GM20431 (cell line): ENCODE measurements around the gene TSSC4.

Experiments
- in situ Hi-C: fragments of 300-500 bp; cut with MseI, MboI; formaldehyde crosslinking; loops from one replicate; pipeline ENCODE4 v1.15.0; 2020; ENCODE audit warnings: low sequenced_read_pairs; ENCODE audit not compliant: unreplicated experiment

TSSC4 gene

DNA sequence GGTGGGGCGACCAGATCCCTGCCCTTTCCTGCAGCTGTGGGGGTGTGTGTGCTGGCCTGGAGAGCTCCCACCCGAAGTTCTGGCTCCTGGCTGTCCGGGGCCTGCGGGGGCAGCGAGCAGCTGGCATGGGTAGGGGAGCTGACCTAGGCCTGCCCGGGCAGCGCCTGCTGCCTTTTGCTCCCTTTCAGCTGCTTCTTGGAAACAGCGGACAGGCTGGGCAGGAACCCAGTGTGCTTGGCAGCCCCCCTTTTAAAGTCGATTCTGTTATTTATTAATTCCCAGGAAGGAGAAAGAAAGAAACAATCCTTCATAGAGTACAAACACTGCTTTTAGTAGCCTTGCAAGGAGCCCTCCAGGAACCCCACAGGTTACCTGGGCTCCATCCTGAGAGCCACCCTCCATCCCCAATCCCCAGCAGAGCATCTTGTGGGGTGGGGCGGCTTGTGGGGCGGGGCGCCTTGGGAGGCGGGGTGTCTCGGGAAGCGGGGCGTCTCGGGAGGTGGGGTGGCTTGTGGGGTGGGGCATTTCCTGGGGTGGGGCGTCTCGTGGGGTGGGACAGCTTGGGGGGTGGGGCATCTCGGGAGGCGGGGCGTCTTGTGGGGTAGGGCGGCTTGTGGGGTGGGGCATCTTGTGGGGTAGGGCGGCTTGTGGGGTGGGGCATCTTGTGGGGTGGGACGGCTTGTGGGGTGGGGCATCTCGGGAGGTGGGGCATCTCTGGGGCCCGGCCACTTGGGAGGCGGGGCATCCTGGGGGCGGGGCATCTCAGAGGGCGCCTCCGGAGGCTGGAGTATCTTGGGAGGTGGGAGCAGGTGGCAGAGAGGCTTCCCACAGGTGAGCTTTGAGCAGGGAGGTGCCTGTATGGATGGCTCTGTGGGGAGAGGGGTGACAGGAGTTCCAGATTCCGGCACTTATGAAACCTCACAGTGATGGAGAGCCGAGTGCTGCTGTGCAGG, 16.4 kb upstream of the TSSC4 start:
- in situ Hi-C loops = no loop called here

DNA sequence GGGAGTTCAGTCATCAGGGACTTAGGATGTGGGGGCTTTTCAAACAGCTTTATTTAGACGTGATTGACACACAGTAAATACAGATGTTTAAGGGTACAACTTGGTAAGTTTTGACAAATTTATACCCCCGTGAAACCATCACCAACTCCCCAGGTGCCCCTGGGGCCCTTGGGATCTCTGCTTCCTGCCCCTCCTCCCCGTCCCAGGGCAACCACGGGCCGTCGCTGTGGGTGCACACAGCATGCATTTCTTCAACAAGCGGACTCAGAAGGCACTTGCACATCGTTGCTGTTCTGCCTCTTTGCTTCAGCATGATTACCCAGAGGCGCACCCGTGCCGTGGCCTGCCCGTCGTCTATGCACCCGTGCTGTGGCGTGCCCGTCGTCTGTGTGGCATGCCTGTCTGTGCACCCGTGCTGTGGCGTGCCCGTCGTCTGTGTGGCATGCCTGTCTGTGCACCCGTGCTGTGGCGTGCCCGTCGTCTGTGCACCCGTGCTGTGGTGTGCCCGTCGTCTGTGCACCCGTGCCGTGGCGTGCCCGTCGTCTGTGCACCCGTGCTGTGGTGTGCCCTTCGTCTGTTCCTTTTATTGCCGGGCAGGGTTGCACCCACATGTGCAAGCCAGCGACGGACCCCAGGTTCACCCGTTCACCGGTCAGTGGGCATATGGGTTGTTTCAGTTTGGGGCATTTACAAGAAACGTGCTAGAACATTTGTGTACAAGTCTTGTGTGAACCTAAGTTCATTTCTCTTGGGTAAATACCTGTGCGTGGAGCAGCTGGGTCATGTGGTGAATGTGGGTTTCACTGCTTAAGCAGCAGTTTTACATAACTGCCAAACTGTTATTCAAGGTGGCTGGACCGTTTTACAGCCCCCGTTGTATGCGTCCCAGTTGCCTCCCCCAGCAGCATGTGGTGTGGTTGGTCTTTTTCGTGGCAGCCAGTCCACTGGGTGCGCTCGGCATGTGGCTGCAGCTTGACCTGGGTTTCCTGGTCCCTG, 15.1 kb upstream of the TSSC4 start:
- in situ Hi-C loops = no loop called here

DNA sequence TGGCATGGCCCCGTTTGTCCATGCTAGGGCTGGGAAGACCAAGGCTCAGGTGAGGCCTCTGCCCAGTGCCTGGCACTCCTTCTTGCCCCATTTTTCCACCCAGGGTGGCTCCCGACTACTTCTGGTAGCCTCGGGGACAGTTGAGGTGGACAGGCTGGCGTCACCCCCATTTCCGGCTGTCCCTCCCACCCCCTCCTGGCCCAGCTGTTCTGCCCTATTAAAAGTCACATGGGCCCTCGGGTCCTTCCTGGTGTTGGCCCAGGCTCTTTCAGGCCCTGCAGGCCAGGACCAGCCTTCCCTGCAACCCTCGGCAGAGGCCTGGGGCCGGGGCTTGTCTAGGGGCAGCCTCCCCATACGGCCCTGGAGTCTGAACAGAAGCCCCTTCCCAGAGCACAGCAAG, 14.0 kb upstream of the TSSC4 start:
- in situ Hi-C loops = no loop called here

DNA sequence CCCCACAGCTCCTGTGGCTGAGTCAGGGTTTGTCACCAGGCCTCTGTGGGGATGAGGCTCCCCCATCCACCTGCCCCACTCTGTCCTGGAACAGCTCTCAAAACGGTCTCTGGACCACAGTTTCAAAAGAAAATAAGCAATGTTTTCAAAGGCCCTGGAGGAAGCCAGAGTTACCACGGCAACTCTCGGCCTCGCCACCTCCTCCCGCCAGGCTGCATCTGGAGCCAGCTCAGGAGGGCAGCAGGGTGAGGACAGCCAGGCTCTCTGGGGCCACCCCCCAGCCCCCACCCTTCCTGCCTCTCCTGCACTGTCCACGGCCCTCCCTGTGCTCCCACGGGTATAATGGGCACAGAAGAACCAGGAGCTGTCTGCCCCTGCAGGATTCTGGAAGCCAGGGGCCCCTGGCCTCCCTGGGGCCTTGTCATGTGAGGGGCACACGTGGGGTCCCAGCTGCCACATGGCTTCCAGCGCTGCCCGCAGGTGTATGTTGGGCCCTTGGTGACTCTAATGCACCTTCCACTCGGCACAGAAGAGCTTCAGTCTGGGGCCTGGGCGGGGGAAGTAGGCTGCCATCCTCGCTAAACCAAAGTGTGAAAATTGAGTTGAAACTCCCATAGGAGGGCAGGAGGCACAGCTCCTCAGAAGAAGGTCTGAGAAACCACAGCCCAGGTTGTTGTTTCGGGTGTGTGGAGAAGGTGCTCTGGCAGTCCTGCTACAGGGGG, 13.1 kb upstream of the TSSC4 start:
- in situ Hi-C loops = no loop called here

DNA sequence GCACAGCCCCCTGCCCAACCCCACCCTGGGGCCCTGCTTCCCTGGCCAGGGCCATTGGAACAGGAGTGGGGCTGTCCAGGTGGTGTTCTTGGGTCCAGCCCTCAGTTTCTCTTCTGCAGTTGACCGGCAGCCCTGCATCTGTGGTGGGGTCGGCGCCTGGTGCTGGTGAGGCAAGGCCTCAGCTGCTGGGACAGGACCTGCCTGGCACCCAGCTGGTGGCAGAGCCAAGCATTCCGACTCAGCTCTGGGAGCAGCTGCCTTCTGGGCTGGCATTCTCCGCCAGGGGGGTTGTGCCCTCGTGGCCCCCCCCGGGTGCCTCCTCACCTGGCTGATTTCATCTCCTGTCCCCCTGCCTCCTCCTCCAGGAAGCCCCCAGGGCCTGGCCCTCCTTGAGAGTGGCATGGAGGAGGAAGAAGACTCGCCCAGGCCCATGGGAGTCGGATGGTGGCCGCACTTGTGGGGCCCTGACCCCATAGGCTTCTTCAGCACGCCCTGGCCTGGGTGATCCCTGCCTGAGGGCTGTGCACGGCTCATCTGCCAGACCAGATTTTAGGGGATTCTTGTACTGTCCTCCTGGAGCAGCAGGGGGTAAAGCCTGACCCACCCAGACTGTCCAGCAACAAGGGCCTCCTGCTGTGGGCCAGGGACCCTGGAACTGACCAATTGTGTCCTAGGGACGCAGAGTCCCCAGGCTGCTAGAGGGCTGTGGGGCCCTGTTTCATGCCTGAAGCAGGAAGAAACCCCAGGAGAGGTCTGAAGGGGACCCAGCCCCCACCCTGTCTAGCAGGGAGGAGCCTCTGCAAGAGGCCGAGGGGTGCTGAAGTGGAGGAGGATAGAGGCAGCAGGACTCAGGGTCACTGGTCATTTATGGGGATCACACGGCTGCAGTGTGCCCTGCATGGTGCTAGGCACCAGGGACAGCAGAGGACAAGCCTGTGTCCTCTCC, 11.8 kb upstream of the TSSC4 start:
- in situ Hi-C loops = no loop called here

DNA sequence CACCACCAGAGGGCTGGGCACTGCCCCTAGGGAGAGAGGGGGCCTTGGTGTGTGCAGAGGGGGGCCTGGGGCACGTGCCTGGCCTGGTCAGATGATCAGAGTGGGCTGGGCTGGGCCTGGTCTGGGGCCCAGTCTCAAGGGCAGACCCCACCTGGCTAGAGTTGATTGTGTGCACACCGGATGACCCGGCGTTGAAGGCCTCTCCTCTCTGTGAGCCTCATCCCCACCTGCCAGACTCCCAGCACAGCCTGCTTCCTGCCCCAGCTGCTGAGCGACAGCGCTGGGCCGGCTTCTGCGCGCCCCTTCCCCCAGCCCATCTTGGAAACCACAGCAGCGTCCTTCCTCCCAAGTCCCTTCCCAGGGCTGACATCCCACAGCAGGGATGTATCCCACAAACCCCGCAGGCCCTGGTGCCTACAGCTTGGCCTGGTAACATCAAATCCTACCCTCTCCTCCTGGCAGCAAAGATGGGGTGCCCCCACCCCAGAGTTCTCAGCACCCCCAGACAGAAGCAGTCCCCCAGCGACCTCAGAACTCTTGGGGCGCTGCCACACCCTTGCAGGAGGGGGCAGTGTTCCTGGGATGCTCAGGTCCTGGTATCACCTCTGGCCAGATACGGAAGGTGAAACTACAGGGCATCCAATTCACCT, 11.0 kb upstream of the TSSC4 start:
- in situ Hi-C loops = no loop called here

DNA sequence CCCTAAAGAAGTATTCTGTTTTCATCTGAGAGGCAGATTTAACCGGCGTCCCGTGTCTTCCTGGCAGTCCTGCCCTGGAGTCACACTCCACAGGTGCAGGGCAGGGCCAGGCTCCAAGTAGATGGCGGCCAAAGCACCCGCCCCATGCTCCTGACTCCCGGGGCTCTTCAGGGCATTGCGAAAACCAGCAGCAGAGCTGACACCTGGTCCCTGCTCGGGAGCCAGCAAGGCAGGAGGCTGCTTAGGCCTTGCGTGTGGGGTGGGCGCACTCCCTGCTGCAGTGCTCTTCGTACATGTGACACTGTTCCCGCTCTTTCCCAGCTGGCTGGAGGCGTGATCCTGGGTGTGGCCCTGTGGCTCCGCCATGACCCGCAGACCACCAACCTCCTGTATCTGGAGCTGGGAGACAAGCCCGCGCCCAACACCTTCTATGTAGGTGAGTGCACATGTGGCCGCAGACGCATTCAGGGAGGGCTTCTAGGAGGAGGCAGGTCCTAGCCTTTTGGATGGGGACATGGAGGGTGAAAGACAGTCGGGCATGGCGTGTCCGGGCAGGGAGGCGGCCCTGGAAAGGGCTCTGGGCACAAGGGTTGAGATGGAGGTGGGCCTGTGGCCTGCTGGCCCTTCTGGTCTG, 10.3 kb upstream of the TSSC4 start:
- in situ Hi-C loops = no loop called here

DNA sequence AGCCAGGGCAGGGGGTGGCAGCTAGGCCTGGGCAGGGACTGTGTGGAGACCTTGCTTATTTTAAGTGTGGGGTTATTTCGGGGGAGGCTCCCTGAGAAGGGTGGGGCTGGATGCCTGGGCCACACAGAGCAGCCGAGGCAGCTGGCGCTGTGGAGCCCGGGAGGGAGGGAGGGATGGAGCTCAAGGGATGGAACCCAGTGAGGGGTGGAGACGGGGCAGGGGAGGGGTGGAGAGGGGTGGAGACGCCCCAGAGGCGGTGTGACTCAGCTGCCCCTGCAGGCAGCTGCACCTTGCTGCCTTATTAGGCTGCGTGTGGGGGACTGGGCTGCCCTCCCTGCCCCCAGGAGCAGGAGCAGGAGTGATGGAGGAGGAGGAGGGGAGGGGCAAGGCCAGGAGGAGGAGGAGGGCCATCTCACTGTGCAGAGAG, 9.8 kb upstream of the TSSC4 start:
- in situ Hi-C loops = no loop called here

DNA sequence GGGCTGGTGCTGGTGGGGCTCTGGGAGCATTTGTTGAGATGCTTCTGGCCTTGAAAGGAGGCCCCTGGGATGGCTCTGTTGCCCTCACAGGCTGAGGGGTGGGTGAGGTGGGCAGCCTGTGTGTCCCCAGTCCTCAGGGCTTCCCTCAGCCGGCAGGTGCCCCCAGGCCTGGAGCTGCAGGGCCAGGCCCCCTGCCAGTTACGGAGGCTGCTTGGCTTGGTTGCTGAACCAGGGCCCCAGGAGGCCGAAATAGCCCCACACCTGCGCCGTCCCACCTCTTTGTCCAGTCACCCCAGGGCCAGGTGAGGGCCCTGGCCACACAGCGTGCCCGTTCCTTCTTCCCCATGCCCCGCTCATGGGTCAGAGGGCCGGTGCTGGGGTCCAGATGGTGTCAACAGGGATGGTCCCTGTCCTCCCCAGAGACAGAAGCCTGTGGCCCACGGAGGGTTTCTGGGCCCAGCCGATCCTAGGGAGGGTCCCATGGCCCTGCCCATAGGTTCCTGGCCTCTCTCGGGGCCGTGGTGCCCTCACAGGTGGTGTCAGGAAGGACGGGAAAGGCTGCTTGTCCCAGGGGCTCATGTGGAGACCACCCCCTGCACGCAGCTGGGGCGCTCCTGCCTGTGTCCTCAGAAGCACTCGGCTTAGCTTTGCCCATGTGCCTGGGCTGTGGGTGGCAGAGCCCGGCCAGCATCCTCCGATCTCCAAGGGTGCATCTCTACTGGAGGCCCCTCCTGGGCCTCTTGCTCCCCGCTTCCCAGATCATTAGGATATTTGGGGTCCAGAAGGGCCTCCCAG, 9.2 kb upstream of the TSSC4 start:
- in situ Hi-C loops = no loop called here

DNA sequence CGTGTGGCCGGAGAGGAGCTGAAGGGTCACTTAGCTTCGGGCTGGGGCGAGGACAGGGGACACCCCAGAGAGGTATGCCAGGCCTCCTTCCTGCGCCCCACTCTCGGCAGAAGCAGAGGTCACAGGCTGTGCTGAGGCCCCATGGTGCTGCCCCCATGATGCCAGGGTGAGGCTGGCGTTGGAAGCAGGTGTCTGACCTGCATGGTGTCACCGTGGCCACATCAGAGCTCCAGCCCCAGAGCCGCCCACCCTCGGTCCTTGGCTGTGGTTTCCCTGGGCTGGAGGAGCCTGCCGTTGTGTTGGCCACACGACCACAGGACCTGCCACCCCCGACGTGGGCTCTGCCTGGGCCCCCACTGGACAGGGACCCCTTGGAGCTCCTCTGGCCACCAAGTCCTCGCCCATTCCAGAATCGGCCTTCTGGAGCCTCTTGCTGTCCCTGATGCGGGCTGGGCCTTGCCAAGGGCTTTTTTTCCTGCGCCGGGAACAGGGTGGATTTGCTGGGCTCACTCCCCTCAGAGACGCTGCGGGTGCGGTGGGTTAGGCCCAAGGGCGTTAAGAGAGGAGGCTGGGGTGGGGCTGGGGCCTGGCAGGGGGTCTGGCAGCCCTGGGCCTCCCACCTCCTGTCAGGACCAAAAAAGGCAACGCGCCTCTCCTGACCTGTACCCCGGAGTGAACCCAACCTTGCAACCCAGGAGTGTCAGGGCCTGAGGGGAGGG, 8.2 kb upstream of the TSSC4 start:
- in situ Hi-C loops = no loop called here

DNA sequence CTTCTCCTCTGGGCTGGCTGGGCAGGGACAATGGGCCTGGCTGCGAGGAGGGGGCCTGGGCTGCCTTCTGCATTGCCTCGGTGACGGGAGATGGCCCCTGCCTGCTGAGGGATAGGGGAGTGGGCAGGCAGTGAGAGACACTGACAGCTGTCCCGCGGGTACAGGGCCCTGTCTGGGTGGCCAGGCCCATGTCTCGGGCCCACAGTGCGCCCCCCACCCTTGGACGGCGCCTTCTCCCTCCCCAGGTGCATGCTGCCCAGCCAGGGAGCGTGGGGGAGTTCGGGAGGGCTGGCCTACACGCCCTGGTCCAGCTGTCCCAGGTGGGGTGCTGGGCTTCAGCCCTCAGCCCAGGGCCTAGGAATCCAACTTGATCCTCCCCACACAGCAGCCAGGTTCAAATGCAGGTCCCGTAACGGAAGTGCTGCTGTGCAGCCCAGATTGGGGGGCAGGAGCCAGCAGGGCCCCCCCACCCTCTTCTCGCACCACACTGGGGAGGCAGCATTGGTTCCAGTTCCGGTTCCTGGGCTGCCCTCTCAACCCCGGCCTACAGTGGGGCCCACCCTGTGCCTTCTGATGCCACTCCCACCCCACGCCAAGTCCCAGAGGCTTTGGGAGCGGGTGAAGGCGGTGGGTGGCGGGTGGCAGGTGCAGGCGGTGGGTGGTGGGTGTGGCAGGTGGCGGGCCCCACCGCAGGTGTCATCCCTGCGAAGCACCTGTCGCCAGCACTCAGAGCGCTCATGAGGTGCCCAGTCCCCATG, 7.3 kb upstream of the TSSC4 start:
- in situ Hi-C loops = no loop called here

DNA sequence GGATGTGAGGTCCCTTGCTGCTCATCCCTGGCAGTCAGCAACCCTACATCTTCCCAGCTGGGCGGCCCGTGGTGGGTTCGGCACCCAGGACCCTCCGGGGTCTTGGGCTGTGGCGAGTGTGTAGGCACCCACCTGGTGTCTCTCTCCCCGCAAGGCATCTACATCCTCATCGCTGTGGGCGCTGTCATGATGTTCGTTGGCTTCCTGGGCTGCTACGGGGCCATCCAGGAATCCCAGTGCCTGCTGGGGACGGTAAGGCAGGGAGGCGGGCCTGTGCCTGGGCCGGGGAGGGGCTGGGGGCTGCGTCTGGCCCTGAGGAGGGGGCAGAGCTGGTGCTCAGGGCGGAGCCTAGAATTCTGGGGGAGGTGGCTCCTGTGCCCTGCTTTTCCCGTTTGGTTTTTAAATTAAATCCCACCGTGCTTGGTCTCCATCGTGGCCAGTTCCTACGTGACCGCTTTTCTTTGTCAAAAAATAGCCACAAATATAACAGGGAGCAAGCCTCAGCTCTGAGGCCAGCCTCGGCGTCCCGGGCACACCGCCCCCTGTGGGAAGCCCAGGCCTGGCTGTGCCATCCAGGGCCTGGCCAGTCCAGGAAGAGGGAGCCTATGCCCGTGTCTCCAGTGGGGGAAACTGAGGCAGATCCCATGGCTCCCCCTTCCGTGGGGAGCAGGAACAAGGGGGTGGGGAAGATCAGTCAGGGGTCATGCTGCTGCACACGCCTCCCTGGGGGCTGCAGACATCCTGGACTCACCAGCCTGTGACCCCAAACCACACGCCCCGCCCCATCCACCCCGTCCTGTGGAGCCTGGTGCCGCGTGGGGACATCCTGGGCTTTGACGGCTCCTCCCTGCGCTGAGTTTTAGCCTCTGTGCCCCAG, 6.4 kb upstream of the TSSC4 start:
- in situ Hi-C loops = no loop called here

DNA sequence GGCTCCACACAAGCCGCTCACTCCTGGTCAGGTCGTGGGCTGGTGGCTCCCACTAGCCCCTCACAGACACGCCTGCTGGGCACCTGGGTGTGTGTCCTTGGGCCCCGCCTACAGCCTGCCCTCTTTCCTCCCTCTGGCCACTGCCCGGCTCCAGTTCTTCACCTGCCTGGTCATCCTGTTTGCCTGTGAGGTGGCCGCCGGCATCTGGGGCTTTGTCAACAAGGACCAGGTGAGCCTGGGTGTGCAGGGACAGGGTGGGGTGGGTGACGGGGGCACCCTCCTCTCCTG, 5.8 kb upstream of the TSSC4 start:
- in situ Hi-C loops = no loop called here

DNA sequence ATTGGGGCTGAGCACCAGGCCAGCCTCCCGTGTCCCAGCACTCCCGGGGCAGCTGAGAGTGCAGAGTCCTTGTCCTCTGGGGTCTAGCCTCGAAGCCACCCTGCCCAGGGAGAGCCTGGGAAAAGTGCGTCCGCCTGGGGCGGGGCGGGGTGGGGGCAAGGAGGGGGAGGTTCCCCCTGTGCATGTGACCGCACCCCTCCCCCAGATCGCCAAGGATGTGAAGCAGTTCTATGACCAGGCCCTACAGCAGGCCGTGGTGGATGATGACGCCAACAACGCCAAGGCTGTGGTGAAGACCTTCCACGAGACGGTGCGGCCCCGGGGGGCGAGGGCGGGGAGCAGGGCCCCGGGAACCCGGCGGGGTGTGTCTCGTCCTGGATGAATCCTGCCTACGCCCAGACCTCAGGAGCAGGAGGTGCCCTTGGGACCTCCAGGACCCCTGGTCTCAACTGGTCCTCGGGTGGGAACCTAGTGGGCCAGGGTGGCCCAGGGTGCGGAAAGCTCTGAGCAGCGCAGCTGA, 5.3 kb upstream of the TSSC4 start:
- in situ Hi-C loops = no loop called here

DNA sequence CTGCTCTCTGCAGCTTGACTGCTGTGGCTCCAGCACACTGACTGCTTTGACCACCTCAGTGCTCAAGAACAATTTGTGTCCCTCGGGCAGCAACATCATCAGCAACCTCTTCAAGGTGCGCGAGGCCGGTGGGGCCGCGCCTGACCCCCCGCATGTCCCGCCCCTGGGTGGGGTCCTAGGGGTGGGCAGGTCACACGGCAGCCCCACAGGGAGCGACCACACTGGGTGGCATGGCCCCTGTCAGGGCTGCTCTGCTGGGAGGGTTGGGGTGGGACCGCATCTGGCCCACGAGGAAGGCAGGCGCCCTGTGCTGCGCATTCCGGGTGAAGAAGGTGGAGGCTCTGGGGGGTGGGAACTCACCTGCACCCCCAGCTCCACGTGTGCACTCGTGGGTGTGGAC, 4.7 kb upstream of the TSSC4 start:
- in situ Hi-C loops = no loop called here
